Parathyroid adenoma (tissue), 2 donors: Measurements from ENCODE around the gene USP43.
"Not testable (repeated sequence)": the region's sequence is repeated elsewhere in the genome, so short reads cannot be mapped to it uniquely, and the experiment has no call there.

Experiments used
- H2AFZ ChIP-seq: fragments of 300-600 bp; sonication (generic); one replicate; pipeline ENCODE4 v1.7.0; 2017; ENCODE audit warnings: antibody characterized with exemption, mild to moderate bottlenecking
- H3K27ac ChIP-seq: fragments of 300-600 bp; sonication (generic); one replicate; pipeline ENCODE4 v1.7.0; 2017
- H3K27me3 ChIP-seq: fragments of 300-600 bp; sonication (generic); one replicate; pipeline ENCODE4 v1.7.0; 2017; ENCODE audit warnings: low read length; ENCODE audit not compliant: control insufficient read depth, insufficient read depth
- H3K36me3 ChIP-seq: fragments of 300-600 bp; sonication (generic); one replicate; pipeline ENCODE4 v1.7.0; 2017; ENCODE audit warnings: low read length; ENCODE audit not compliant: control insufficient read depth, insufficient read depth
- H3K4me1 ChIP-seq: fragments of 300-600 bp; sonication (generic); one replicate; pipeline ENCODE4 v1.7.0; 2017; ENCODE audit warnings: control low read depth
- H3K4me2 ChIP-seq: fragments of 300-600 bp; sonication (generic); one replicate; pipeline ENCODE4 v1.7.0; 2017; ENCODE audit warnings: low read length
- H3K4me3 ChIP-seq: fragments of 300-600 bp; sonication (generic); one replicate; pipeline ENCODE4 v1.7.0; 2017; ENCODE audit warnings: low read depth, low read length
- H3K79me2 ChIP-seq: fragments of 300-600 bp; sonication (generic); one replicate; pipeline ENCODE4 v1.7.0; 2017; ENCODE audit warnings: control low read depth
- H3K9ac ChIP-seq: fragments of 300-600 bp; sonication (generic); one replicate; pipeline ENCODE4 v1.7.0; 2017; ENCODE audit warnings: mild to moderate bottlenecking
- H3K9me3 ChIP-seq: fragments of 300-600 bp; sonication (generic); one replicate; pipeline ENCODE4 v1.7.0; 2017; ENCODE audit warnings: low read length; ENCODE audit not compliant: control insufficient read depth
- TF ChIP-seq, protein P1 (sequence below): fragments of 300-600 bp; sonication (generic); IDR thresholded peaks from one replicate; pipeline ENCODE4 v1.7.0; 2017; ENCODE audit warnings: antibody characterized with exemption, mild to moderate bottlenecking
- donor health status: primary hyperparathyroidism.

USP43 gene, protein sequence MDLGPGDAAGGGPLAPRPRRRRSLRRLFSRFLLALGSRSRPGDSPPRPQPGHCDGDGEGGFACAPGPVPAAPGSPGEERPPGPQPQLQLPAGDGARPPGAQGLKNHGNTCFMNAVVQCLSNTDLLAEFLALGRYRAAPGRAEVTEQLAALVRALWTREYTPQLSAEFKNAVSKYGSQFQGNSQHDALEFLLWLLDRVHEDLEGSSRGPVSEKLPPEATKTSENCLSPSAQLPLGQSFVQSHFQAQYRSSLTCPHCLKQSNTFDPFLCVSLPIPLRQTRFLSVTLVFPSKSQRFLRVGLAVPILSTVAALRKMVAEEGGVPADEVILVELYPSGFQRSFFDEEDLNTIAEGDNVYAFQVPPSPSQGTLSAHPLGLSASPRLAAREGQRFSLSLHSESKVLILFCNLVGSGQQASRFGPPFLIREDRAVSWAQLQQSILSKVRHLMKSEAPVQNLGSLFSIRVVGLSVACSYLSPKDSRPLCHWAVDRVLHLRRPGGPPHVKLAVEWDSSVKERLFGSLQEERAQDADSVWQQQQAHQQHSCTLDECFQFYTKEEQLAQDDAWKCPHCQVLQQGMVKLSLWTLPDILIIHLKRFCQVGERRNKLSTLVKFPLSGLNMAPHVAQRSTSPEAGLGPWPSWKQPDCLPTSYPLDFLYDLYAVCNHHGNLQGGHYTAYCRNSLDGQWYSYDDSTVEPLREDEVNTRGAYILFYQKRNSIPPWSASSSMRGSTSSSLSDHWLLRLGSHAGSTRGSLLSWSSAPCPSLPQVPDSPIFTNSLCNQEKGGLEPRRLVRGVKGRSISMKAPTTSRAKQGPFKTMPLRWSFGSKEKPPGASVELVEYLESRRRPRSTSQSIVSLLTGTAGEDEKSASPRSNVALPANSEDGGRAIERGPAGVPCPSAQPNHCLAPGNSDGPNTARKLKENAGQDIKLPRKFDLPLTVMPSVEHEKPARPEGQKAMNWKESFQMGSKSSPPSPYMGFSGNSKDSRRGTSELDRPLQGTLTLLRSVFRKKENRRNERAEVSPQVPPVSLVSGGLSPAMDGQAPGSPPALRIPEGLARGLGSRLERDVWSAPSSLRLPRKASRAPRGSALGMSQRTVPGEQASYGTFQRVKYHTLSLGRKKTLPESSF

DNA sequence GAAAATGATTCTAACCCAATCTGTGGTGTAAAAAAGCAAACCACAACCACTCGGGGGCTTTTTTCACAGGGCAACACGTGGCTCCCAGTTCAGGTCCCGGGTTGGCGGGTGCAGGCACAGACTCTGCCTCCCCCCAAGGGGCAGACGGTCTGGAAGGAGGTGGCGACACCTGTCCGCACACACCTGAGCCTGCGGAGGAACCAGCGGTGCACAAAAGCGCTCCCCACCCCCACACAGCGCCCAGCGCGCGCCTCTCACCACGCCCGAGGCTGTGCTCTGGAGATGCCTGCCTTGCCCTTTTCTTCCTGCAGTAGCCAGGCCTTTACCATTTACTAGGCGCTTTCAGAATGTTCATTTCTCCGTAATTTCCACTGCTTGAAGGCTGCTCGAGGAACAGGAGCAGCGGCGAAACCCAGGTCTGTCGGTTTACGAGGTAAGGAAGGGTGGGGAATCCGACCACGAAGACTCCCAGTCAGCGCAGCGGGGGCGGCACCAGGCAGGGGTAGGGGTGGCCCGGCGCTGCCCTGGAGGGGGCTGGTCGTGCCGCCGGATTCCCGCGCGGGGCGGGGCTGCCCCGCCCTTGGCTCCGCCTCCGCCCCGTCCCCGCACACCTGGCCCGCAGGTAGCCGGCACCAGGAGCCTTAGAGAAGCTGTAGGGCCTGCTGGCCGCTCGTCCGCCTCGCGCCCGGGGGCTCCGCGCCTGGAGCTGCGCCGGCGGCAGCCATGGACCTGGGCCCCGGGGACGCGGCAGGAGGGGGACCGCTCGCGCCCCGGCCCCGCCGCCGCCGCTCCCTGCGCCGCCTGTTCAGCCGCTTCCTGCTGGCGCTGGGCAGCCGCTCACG lies at the start of gene USP43:
Gene USP43 (plus strand): TSS at position 608 of the 842 bp plus-strand sequence. CDS start 116 bp downstream, at position 724.
- H3K27ac ChIP-seq: peak within 1 kb of the TSS; percentile 79
- no peak within 1 kb of the TSS for H3K9ac ChIP-seq

DNA sequence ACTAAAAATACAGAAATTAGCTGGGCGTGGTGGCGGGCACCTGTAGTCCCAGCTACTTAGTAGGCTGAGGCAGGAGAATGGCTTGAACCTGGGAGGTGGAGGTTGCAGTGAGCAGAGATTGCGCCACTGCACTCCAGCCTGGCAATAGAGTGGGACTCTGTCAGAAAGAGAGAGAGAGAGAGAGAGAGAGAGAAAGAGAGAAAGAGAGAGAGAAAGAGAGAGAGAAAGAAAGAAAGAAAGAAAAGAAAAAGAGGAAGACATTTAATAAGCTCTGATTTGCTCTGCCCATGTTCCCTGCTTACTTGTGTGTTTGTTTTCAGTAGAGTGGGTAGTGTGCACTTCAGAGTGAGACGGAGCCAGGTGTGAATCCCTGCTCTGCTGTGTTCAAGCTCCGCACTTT lies 47.7 kb upstream of the USP43 start:
- not testable (repeated sequence) for H2AFZ ChIP-seq, H3K4me2 ChIP-seq, H3K4me3 ChIP-seq, H3K36me3 ChIP-seq, H3K27ac ChIP-seq, H3K9me3 ChIP-seq, H3K27me3 ChIP-seq, H3K4me1 ChIP-seq, H3K79me2 ChIP-seq, H3K9ac ChIP-seq

More for the DNA sequence above, at the start of gene USP43:
- Histone ChIP-seq H3K4me1 (peaks cover 3% of the 10 kb centered on the region), H3K27me3 (no peaks in the 10 kb centered on the region), H3K9me3 (no peaks in the 10 kb centered on the region), H3K36me3 (no peaks in the 10 kb centered on the region), H3K4me3 (peak within 1 kb of the TSS; percentile 82), H3K4me2 (peak within 1 kb of the TSS; percentile 94), H3K79me2 (peaks cover 2% of the 10 kb centered on the region), H2AFZ (peak within 1 kb of the TSS; percentile 88)
- TF ChIP-seq, protein P1, sequence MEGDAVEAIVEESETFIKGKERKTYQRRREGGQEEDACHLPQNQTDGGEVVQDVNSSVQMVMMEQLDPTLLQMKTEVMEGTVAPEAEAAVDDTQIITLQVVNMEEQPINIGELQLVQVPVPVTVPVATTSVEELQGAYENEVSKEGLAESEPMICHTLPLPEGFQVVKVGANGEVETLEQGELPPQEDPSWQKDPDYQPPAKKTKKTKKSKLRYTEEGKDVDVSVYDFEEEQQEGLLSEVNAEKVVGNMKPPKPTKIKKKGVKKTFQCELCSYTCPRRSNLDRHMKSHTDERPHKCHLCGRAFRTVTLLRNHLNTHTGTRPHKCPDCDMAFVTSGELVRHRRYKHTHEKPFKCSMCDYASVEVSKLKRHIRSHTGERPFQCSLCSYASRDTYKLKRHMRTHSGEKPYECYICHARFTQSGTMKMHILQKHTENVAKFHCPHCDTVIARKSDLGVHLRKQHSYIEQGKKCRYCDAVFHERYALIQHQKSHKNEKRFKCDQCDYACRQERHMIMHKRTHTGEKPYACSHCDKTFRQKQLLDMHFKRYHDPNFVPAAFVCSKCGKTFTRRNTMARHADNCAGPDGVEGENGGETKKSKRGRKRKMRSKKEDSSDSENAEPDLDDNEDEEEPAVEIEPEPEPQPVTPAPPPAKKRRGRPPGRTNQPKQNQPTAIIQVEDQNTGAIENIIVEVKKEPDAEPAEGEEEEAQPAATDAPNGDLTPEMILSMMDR: no peak

DNA sequence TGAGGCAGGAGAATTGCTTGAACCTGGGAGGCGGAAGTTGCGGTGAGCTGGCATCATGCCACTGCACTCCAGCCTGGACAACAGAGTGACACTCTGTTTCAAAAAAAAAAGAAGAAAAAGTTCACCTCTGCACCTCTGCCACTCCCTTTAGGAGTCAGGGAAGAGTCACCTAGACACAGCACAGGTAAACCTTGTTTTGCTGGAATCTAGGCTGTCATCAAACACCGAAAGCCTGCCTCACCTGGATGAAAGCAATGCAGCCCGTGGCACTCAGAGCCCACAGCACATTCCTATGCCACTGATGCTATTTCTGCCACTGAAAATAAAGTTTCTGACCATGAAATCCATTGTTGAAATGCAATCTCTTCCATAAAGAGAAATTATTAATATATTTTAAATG lies 46.7 kb upstream of the USP43 start:
- Histone ChIP-seq H3K9me3 (no peaks in the 10 kb centered on the region), H3K4me2 (no peak overlapping the region), H2AFZ (no peak overlapping the region), H3K36me3 (no peaks in the 10 kb centered on the region), H3K79me2 (no peaks in the 10 kb centered on the region), H3K4me1 (no peaks in the 10 kb centered on the region), H3K27ac (no peak overlapping the region), H3K27me3 (no peaks in the 10 kb centered on the region), H3K4me3 (no peak overlapping the region), H3K9ac (no peak overlapping the region)
- TF ChIP-seq, protein P1: no peak

DNA sequence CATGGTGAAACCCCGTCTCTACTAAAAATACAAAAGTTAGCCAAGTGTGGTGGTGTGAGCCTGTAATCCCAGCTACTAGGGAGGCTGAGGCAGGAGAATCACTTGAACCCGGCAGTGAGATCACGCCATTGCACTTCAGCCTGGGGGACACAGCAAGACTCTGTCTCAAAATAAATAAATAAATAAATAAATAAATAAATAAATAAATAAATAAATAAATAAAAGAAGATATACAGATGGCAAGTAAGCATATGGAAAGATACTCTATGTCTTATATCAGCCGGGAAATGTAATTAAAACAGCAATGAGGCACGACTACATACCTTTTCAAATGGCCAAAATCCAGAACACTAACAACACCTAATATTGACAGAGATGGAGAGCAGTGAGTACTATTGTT lies 40.7 kb upstream of the USP43 start:
- H3K79me2 ChIP-seq, H3K4me2 ChIP-seq, H3K27ac ChIP-seq, H3K4me1 ChIP-seq, H3K9ac ChIP-seq, H3K36me3 ChIP-seq, H3K9me3 ChIP-seq, H3K4me3 ChIP-seq, H2AFZ ChIP-seq, H3K27me3 ChIP-seq: not testable (repeated sequence)

DNA sequence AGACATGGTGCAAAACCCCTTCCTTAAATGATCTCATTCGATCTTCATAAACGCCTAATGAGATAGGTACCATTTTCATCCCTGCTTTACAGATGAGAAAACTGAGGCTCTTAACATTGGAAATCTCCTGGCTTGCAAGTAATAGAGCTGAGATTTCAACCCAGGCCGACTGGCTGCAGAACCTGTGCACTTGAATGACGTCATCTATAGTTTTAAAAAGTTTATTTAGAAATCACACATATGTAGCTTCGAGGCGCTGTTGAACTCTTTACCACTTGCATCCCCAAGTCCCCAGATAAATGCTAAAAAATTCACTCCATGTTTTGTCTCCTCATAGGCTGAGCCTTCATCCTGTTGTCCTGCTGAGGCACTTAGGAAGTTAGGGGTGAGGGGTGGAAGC lies 38.9 kb upstream of the USP43 start:
- Histone ChIP-seq H3K4me1 (no peaks in the 10 kb centered on the region), H3K9ac (no peak overlapping the region), H3K36me3 (no peaks in the 10 kb centered on the region), H3K27ac (no peak overlapping the region), H3K4me2 (no peak overlapping the region), H3K4me3 (no peak overlapping the region), H3K9me3 (no peaks in the 10 kb centered on the region), H2AFZ (no peak overlapping the region), H3K79me2 (no peaks in the 10 kb centered on the region), H3K27me3 (no peaks in the 10 kb centered on the region)
- TF ChIP-seq, protein P1: no peak

DNA sequence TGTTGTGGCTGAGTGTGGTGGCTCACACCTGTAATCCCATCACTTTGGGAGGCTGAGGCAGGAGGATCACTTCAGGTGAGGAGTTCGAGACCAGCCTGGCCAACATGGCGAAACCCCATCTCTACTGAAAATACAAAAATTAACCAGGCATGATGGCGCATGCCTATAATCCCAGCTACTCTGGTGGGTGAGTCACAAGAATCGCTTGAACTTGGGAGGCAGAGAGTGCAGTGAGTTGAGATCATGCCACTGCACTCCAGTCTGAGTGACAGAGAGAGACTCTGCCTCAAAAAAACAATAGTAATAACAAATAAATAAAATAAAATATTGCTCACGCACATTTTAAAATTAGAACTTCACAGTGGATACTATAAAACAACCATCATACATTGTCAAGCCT lies 38.3 kb upstream of the USP43 start:
- not testable (repeated sequence) for H3K4me1 ChIP-seq, H3K27ac ChIP-seq, H3K36me3 ChIP-seq, H3K4me2 ChIP-seq, H3K79me2 ChIP-seq, H2AFZ ChIP-seq, H3K4me3 ChIP-seq, H3K9me3 ChIP-seq, H3K27me3 ChIP-seq, H3K9ac ChIP-seq
